Breast epithelium (tissue), 3 donors: ENCODE data around the gene PXYLP1.

Experiments
- POLR2A ChIP-seq: fragments of 450-650 bp; IDR thresholded peaks from one replicate; pipeline ENCODE4 v1.6.1; 2016; ENCODE audit warnings: antibody characterized with exemption, mild to moderate bottlenecking, moderate library complexity
- POLR2AphosphoS5 ChIP-seq, 3 donors: sonication (generic); formaldehyde crosslinking; IDR thresholded peaks; one replicate each; pipeline ENCODE4 v1.6.1; 2017; ENCODE audit warnings: antibody characterized with exemption in 3 of 3

DNA sequence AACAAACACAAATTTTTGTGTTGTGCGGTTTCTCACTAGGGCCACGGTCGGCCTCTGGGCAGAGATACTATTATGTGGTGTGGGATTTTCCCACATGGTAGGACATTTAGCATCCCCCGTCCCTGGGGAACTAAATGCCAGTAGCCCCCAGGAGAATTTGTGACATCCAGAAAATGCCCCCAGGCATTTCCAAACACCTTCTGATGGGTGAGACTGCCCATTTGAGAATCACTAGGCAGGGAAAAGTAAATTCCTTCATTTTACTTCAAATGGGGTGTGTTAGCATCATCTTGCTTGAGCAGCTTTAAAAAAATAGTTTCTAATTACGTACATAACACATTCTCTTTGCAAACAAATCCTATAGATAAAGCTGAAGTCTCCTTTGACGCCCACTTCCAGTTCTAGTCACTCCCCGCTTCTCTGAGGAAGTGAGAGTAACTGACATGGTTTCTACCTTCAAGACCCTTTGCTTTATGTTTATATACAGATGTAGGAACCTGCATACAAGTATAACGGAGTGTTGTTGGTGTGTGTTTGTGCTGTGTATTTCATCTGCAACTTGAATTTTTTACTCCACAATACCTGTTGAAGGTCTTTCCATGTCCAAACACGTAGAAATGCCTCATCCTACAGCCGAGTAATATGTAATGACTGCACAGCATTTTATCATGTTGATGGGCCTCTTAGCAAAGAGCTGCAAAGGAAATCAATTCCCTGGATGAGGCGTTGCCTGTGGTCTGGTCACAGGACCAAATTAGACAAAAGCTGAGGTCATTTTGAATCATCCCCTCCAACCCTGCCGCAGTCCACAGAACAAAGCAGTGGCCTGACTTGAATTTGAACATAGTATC lies 105.3 kb downstream of the PXYLP1 start:
- TF ChIP-seq POLR2AphosphoS5 (IDR thresholded peaks at IDR 0.05) = no peak
- TF ChIP-seq POLR2A = no peak
